Mesothelial cell of epicardium (in vitro differentiated cells): ENCODE measurements around the gene PLA2G15. TPM values are rescaled to one million over a fixed set of nuclear protein-coding genes. Genes with fewer than 3 reads are reported as not detected.

ENCODE experiments used
- DNase-seq, 2 experiments: peaks; one replicate each; pipeline ENCODE4 v3.0.0; 2021; ENCODE audit warnings: low spot score in 2 of 2; ENCODE audit not compliant: unreplicated experiment in 2 of 2
- H3K27ac Mint-ChIP-seq: 2 replicates; pipeline ENCODE4 v1.8.0; 2021; ENCODE audit warnings: mixed read lengths
- H3K27me3 Mint-ChIP-seq: 2 replicates; pipeline ENCODE4 v1.8.0; 2021; ENCODE audit warnings: low read depth, mixed read lengths
- H3K36me3 Mint-ChIP-seq: 2 replicates; pipeline ENCODE4 v1.8.0; 2021; ENCODE audit warnings: mixed read lengths
- H3K4me1 Mint-ChIP-seq: 2 replicates; pipeline ENCODE4 v1.8.0; 2021; ENCODE audit warnings: mixed read lengths
- H3K4me3 Mint-ChIP-seq: 2 replicates; pipeline ENCODE4 v1.8.0; 2021; ENCODE audit warnings: mild to moderate bottlenecking, moderate library complexity, mixed read lengths
- H3K9me3 Mint-ChIP-seq: 2 replicates; pipeline ENCODE4 v1.8.0; 2021; ENCODE audit warnings: mixed read lengths
- total RNA-seq: library from RNA; stranded (reverse); gene quantifications from 3 replicates; pipeline ENCODE4 v1.2.1, GENCODE V29; 2021
- TF ChIP-seq, protein P1 (sequence below): fragments of 200-600 bp; sonication (generic); IDR thresholded peaks from one replicate; pipeline ENCODE4 v1.5.0; 2021; ENCODE audit warnings: antibody characterized with exemption; ENCODE audit not compliant: unreplicated experiment

The PLA2G15 gene
- total RNA-seq, 1 donor from 2014 or later = 19.4 TPM

- H3K27ac Mint-ChIP-seq = peak overlapping the region; percentile 48
- no peak overlapping the region for H3K4me3 Mint-ChIP-seq
- peaks cover 2% of the 10 kb centered on the region for H3K4me1 Mint-ChIP-seq
- DNase-seq = no peak
- no peaks in the 10 kb centered on the region for H3K9me3 Mint-ChIP-seq
- H3K27me3 Mint-ChIP-seq = no peaks in the 10 kb centered on the region
- TF ChIP-seq, protein P1, sequence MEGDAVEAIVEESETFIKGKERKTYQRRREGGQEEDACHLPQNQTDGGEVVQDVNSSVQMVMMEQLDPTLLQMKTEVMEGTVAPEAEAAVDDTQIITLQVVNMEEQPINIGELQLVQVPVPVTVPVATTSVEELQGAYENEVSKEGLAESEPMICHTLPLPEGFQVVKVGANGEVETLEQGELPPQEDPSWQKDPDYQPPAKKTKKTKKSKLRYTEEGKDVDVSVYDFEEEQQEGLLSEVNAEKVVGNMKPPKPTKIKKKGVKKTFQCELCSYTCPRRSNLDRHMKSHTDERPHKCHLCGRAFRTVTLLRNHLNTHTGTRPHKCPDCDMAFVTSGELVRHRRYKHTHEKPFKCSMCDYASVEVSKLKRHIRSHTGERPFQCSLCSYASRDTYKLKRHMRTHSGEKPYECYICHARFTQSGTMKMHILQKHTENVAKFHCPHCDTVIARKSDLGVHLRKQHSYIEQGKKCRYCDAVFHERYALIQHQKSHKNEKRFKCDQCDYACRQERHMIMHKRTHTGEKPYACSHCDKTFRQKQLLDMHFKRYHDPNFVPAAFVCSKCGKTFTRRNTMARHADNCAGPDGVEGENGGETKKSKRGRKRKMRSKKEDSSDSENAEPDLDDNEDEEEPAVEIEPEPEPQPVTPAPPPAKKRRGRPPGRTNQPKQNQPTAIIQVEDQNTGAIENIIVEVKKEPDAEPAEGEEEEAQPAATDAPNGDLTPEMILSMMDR = no peak
- H3K36me3 Mint-ChIP-seq = peaks cover 23% of the 10 kb centered on the region
Measured at GRCh38 chr16:68283801-68284598, 38.8 kb downstream of the PLA2G15 start.

DNA sequence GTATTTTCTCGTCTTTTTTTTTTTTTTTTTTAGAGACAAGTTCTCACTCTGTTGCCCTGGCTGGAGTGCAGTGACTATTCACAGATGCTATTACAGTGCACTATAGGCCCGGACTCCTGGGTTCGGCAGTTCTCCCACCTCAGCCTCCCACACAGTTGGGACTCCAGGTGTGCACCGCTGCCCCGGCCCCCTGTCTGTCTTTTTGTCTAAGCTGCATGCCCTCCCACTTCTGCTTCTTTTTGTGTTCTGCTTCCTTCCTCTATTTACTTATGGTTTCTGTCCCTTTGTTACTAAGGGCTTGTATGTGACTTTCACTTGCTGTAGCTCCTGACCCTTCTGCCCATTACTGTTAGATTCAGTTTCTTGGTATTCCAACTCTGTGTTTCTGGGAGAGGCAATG, 39.7 kb downstream of the PLA2G15 start:
- H3K9me3 Mint-ChIP-seq = no peaks in the 10 kb centered on the region
- H3K4me1 Mint-ChIP-seq = peaks cover 5% of the 10 kb centered on the region
- H3K36me3 Mint-ChIP-seq = peaks cover 18% of the 10 kb centered on the region
- no peak overlapping the region for H3K4me3 Mint-ChIP-seq
- no peak for DNase-seq
- H3K27me3 Mint-ChIP-seq = no peaks in the 10 kb centered on the region
- no peak overlapping the region for H3K27ac Mint-ChIP-seq
- TF ChIP-seq, protein P1 = no peak

DNA sequence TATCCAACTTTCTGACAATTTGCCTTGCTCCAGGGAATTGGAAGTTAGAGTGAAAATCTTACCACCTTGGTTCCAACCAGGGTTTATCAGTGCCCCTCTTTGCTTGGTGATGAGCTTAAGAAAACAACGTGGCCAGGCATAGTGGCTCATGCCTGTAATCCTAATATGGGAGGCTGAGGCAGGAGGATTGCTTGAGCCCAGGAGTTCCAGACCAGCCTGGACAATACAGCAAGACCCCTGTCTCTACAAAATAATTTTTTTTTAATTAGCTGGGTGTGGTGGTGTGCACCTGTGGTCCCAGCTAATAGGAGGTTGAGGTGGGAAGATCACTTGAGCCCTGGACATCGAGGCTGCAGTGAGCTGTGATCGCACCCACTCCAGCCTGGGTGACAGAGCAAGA, 40.5 kb downstream of the PLA2G15 start:
- DNase-seq = no peak
- Mint-ChIP-seq H3K4me3 (no peak overlapping the region), H3K36me3 (peaks cover 15% of the 10 kb centered on the region)

GRCh38 chr16:68286153-68287074, 41.2 kb downstream of the PLA2G15 start:
- no peak overlapping the region for H3K27ac Mint-ChIP-seq
- H3K27me3 Mint-ChIP-seq = no peaks in the 10 kb centered on the region
- H3K4me3 Mint-ChIP-seq = no peak overlapping the region
- DNase-seq = no peak
- TF ChIP-seq, protein P1 = no peak
- peaks cover 19% of the 10 kb centered on the region for H3K36me3 Mint-ChIP-seq
- no peaks in the 10 kb centered on the region for H3K9me3 Mint-ChIP-seq
- peaks cover 10% of the 10 kb centered on the region for H3K4me1 Mint-ChIP-seq

More for the DNA sequence above, 40.5 kb downstream of the PLA2G15 start:
- no peaks in the 10 kb centered on the region for H3K27me3 Mint-ChIP-seq
- no peak overlapping the region for H3K27ac Mint-ChIP-seq
- peaks cover 10% of the 10 kb centered on the region for H3K4me1 Mint-ChIP-seq
- TF ChIP-seq, protein P1 = no peak
- no peaks in the 10 kb centered on the region for H3K9me3 Mint-ChIP-seq

- TF ChIP-seq, protein P1 = no peak
- peaks cover 10% of the 10 kb centered on the region for H3K4me1 Mint-ChIP-seq
- DNase-seq = no peak
- H3K4me3 Mint-ChIP-seq = no peak overlapping the region
- H3K36me3 Mint-ChIP-seq = peaks cover 23% of the 10 kb centered on the region
- H3K9me3 Mint-ChIP-seq = no peaks in the 10 kb centered on the region
- no peak overlapping the region for H3K27ac Mint-ChIP-seq
- no peaks in the 10 kb centered on the region for H3K27me3 Mint-ChIP-seq
Measured at GRCh38 chr16:68287276-68288251, 42.4 kb downstream of the PLA2G15 start.
